Endodermal cell (in vitro differentiated cells): ENCODE results near the gene FADS2. TPM values are rescaled to one million over a fixed set of nuclear protein-coding genes. Genes with fewer than 3 reads are reported as not detected.

ENCODE experiments used
- DNase-seq: peaks from one replicate; pipeline ENCODE4 v3.0.0-alpha.2; 2017
- H3K27ac ChIP-seq: 2 replicates; pipeline ENCODE4 v1.5.1; 2013; ENCODE audit warnings: mild to moderate bottlenecking, low read depth, low read length, moderate library complexity
- H3K27me3 ChIP-seq: 2 replicates; pipeline ENCODE4 v1.6.1; 2013; ENCODE audit warnings: mild to moderate bottlenecking, low read length, moderate library complexity; ENCODE audit not compliant: insufficient read depth, control insufficient read depth, poor library complexity, severe bottlenecking
- H3K36me3 ChIP-seq: 2 replicates; pipeline ENCODE4 v1.7.0; 2013; ENCODE audit warnings: mild to moderate bottlenecking, low read length, moderate library complexity; ENCODE audit not compliant: control insufficient read depth, insufficient read depth
- H3K4me1 ChIP-seq: one replicate; pipeline ENCODE4 v1.7.0; 2013; ENCODE audit warnings: low read length; ENCODE audit not compliant: control insufficient read depth, insufficient read depth
- H3K4me3 ChIP-seq: 2 replicates; pipeline ENCODE4 v1.5.1; 2013; ENCODE audit warnings: mild to moderate bottlenecking, low read length, moderate library complexity
- H3K9ac ChIP-seq: 2 replicates; pipeline ENCODE4 v1.6.1; 2013; ENCODE audit warnings: mild to moderate bottlenecking, low read length, moderate library complexity; ENCODE audit not compliant: poor library complexity, severe bottlenecking; ENCODE audit errors: extremely low read depth
- H3K9me3 ChIP-seq: 2 replicates; pipeline ENCODE4 v1.6.1; 2013; ENCODE audit warnings: mild to moderate bottlenecking, low read length, moderate library complexity; ENCODE audit not compliant: control insufficient read depth
- H3K27ac Mint-ChIP-seq: 2 replicates; pipeline ENCODE4 v1.8.0; 2020; ENCODE audit warnings: mixed read lengths
- H3K27me3 Mint-ChIP-seq: 2 replicates; pipeline ENCODE4 v1.8.0; 2021; ENCODE audit warnings: mild to moderate bottlenecking, mixed read lengths; ENCODE audit not compliant: insufficient read depth
- H3K36me3 Mint-ChIP-seq: 2 replicates; pipeline ENCODE4 v1.8.0; 2020; ENCODE audit warnings: low read depth, mixed read lengths
- H3K4me1 Mint-ChIP-seq: 2 replicates; pipeline ENCODE4 v1.8.0; 2020; ENCODE audit warnings: mixed read lengths
- H3K4me3 Mint-ChIP-seq: 2 replicates; pipeline ENCODE4 v1.8.0; 2020; ENCODE audit warnings: mild to moderate bottlenecking, moderate library complexity, mixed read lengths
- H3K9me3 Mint-ChIP-seq: 2 replicates; pipeline ENCODE4 v1.8.0; 2020; ENCODE audit warnings: mild to moderate bottlenecking, mixed read lengths
- CTCF ChIP-seq: fragments of 200-600 bp; sonication (generic); conservative IDR thresholded peaks from 2 replicates; pipeline ENCODE4 v1.5.0; 2021; ENCODE audit warnings: antibody characterized with exemption, mild to moderate bottlenecking
- WGBS, 2 experiments: methylation state at CpG; one replicate each; pipeline versions ENCODE4 v1.1.5 to v1.1.7; 2013; ENCODE audit warnings: missing lambda C conversion rate in 2 of 2, mixed read lengths in 1 of 2; ENCODE audit not compliant: insufficient coverage in 1 of 2, insufficient read length in 1 of 2; 5-methylcytosine and 5-hydroxymethylcytosine counted together
- total RNA-seq, 2 donors: library from RNA; stranded (reverse); fragmentation: NEBNext Ultra II Directional in 1 of 2; extraction: Animal tissue kit (Norgen Biotek cat#: 25700) in 1 of 2; gene quantifications; 2 replicates in 1 of 2; 3 replicates in 1 of 2; pipeline ENCODE4 v1.2.1, GENCODE V29; 2021

The FADS2 gene
- total RNA-seq, 2 donors from 2014 or later, result 344 to 381 TPM

GRCh38 chr11:61784506-61784805 is 43.6 kb upstream of the FADS2 start:
- no peak overlapping the region for H3K27ac ChIP-seq
- no peak for TF ChIP-seq CTCF
- Mint-ChIP-seq H3K4me3 (no peak overlapping the region), H3K9me3 (no peaks in the 10 kb centered on the region), H3K27me3 (no peaks in the 10 kb centered on the region), H3K36me3 (peaks cover 46% of the 10 kb centered on the region), H3K4me1 (no peaks in the 10 kb centered on the region), H3K27ac (no peak overlapping the region)
- H3K4me3 ChIP-seq, result no peak overlapping the region
- H3K36me3 ChIP-seq, result peaks cover 55% of the 10 kb centered on the region
- 92 to 100% methylated on average over 4 to 7 of the region's 7 CpGs for WGBS, 2 experiments
- no peak overlapping the region for H3K9ac ChIP-seq
- no peaks in the 10 kb centered on the region for H3K27me3 ChIP-seq
- no peaks in the 10 kb centered on the region for H3K9me3 ChIP-seq
- no peak for DNase-seq
- H3K4me1 ChIP-seq, result no peaks in the 10 kb centered on the region

GRCh38 chr11:61785837-61786402 is 42.2 kb upstream of the FADS2 start:
- H3K36me3 Mint-ChIP-seq, result peaks cover 52% of the 10 kb centered on the region
- Histone ChIP-seq H3K27ac (no peak overlapping the region), H3K9ac (no peak overlapping the region), H3K4me1 (no peaks in the 10 kb centered on the region), H3K27me3 (no peaks in the 10 kb centered on the region), H3K36me3 (peaks cover 63% of the 10 kb centered on the region), H3K4me3 (no peak overlapping the region), H3K9me3 (no peaks in the 10 kb centered on the region)
- no peaks in the 10 kb centered on the region for H3K9me3 Mint-ChIP-seq
- 92 to 95% methylated on average over 7 to 11 of the region's 11 CpGs for WGBS, 2 experiments
- DNase-seq, result no peak
- no peaks in the 10 kb centered on the region for H3K4me1 Mint-ChIP-seq
- H3K27me3 Mint-ChIP-seq, result no peaks in the 10 kb centered on the region
- H3K27ac Mint-ChIP-seq, result no peak overlapping the region
- no peak overlapping the region for H3K4me3 Mint-ChIP-seq
- no peak for TF ChIP-seq CTCF

- peaks cover 57% of the 10 kb centered on the region for H3K36me3 ChIP-seq
- H3K4me1 ChIP-seq, result no peaks in the 10 kb centered on the region
- no peak overlapping the region for H3K4me3 ChIP-seq
- Mint-ChIP-seq H3K27me3 (no peaks in the 10 kb centered on the region), H3K9me3 (no peaks in the 10 kb centered on the region), H3K4me1 (peaks cover 6% of the 10 kb centered on the region), H3K36me3 (peaks cover 45% of the 10 kb centered on the region), H3K27ac (no peak overlapping the region), H3K4me3 (no peak overlapping the region)
- H3K9me3 ChIP-seq, result no peaks in the 10 kb centered on the region
- peak; percentile 89 for DNase-seq
- H3K9ac ChIP-seq, result no peak overlapping the region
- WGBS, 2 experiments, result 64 to 69% methylated on average over 6 of the region's 9 CpGs
- H3K27me3 ChIP-seq, result no peaks in the 10 kb centered on the region
- TF ChIP-seq CTCF, result peak; percentile 87
- no peak overlapping the region for H3K27ac ChIP-seq
Measured at GRCh38 chr11:61787928-61788491, 40.1 kb upstream of the FADS2 start.
